NCI-H774 (cell line): ENCODE measurements around the gene TET3.
A peak's percentile ranks its signal among the peaks of the same experiment; 100 is the strongest.
"Not testable (repeated sequence)": the region's sequence is repeated elsewhere in the genome, so short reads cannot be mapped to it uniquely, and the experiment has no call there.

Experiments used
- DNase-seq: peaks from one replicate; lab custom pipeline; 2025; lab: John Stamatoyannopoulos, UW

TET3 gene

DNA sequence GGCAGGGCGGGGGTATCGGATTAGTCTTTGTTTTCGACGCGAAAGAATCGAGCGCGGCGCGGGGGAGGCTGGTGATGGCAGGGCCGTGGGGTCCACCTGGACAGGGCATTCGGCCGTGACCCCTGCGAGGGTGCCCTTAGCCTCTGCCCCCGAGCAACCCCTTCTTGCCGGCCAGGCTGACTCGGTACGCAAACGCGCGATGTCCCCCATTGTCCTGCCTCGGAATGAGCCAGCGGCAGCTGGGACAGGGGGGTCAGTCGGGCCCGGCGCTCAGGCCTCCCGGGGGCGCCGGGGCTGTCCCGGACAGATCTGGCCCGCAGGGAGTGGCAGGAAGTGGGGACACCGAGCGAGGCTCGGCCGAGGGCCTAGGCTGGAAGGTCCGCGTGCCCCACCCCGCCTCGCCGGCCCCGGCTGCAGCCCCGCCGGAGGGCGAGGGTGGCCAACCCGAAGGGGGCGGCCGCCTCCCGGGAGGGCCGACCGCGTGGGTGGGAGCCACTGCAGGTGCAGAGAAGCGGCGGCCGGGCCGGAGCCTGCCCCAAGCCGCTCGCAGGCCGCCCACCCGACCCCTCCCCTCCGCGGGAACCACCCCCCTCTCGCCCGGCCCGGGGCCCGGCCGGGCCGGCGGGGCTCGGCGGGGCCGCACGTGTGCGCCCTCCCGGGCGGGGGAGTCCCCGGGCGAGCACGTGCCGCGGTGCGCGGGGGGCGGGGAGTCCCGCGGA, at the start of gene TET3:
Gene TET3 (plus strand): TSS at position 708 of the 719 bp plus-strand sequence. CDS start 1,494 bp downstream, outside the sequence.
- DNase-seq, result peak; percentile 34

DNA sequence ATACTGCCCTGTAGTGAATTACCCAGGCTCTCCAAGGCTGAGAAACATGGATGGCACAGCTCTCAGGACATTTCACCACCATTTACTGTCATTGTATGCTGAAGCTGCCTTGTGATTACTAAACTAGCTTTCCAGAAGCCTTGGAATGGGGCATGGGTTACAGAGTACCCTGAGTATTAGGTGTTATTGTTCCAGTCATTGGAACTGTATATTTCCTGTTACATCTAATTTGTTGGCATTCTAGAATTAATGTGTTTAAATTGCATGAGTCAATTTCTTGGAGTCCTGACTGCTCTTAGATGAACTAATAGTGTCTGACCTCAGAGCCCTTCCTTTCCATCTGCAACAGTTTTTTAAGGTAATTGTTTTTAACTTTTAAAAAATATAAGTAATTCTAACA, 49.1 kb upstream of the TET3 start:
- DNase-seq, result no peak

DNA sequence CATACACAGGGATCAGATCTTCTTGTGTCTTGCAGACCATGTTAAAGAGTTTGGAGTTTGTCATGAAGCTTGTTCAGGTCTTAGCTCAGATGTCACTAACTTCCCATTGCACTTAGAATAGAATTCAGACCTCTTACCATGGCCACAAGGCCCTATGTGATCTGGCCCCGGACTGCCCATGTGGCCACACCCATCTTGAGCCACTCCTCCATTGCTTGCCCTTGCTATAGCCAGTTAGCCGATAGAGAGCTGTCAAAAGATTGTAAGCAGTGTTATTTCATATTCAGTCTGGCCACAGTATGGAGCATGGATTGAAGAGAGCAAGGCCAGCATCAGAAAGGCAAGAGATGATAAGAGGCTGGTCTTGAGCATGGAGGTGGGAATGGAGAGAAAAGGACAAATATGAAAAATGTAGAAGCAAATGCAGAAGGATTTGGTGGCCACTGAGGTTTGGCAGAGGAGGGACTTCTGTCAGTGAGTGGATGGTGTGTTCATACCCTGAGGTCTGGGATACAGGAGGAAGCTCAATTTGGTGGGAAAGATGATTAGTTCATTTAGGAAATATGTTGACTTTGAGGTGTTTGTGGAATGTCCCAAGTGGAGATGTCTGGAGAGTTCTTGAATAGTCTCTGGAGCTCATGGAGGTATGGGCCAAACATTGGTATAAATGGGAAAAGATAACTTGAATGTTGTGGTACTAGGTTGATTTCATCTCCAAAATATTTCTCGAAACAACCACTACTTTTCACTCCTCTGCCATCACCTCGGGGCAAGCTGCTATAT, 47.4 kb upstream of the TET3 start:
- DNase-seq, result no peak

GRCh38 chr2:73937899-73938298, 46.8 kb upstream of the TET3 start:
- no peak for DNase-seq

DNA sequence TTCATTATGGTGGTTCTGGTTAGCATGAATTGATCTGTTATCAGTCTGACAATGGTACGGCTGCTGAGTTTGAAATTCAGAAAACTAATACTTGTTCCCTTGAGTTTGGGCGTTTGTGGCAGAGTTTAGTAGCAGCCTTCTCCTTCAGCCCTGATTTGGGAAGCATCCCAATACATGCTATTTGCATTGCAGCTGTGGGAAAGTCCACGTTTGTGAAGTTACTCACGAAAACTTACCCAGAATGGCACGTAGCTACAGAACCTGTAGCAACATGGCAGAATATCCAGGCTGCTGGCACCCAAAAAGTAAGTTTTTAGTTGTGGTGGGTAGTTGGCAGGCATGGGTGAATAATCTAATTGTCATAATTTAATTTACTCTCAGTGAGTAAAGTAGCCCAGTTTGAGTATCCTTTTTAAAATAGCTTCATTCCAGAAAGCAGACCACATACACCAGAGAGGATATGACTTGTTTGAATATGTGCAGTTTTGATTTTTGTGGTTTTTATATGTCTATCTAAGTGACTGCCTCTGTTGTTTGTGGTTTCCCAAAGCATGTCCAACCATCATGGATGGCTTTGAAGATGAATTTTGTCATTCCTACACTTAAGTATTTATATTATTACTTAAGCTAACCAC, 45.9 kb upstream of the TET3 start:
- no peak for DNase-seq

- no peak for DNase-seq
Observed at GRCh38 chr2:73939419-73939818, 45.3 kb upstream of the TET3 start.

DNA sequence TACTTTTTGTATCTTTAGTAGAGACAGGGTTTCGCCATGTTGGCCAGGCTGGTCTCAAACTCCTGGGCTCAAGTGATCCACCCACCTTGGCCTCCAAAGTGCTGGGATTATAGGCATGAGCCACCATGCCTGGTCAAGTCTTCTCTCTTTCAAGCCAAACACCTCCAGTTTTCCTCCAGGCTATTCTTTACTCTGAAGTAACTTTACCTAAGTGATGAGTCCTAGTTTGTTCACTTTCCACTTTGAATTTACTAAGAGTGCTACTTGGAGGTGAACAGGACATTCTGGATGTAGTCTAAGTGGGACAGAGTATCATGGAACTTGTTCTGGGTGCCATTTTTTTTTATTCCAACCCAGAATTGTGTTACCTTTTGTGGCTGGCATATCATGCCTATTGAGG, 44.6 kb upstream of the TET3 start:
- not testable (repeated sequence) for DNase-seq

GRCh38 chr2:73942664-73943063, 42.0 kb upstream of the TET3 start:
- DNase-seq, result no peak

- no peak for DNase-seq
Observed at GRCh38 chr2:73944714-73945113, 40.0 kb upstream of the TET3 start.

GRCh38 chr2:73946215-73946614, 38.5 kb upstream of the TET3 start:
- no peak for DNase-seq

- DNase-seq, result no peak
Observed at GRCh38 chr2:73946666-73947065, 38.0 kb upstream of the TET3 start.

- DNase-seq, result no peak
Observed at GRCh38 chr2:73947412-73948018, 37.2 kb upstream of the TET3 start.

DNA sequence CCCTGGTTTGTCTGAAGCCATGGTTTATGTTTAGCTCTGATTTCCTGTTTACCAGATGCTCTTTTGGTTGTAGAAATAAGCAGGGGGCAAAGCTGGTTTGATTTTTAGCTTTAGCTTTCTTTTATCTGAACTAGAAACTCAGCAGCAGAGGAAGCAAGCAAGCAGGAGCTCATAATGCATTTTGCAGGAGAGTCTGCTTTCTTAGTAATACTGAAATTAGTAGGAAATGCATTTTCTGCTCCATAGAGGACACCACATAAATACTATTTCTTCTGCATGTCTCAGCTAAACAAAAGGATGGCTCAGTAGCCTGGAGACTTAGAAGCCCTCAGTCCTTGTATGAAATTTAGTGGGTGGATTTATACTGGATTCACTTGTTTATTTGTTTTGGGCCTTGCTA, 34.9 kb upstream of the TET3 start:
- DNase-seq, result no peak

DNA sequence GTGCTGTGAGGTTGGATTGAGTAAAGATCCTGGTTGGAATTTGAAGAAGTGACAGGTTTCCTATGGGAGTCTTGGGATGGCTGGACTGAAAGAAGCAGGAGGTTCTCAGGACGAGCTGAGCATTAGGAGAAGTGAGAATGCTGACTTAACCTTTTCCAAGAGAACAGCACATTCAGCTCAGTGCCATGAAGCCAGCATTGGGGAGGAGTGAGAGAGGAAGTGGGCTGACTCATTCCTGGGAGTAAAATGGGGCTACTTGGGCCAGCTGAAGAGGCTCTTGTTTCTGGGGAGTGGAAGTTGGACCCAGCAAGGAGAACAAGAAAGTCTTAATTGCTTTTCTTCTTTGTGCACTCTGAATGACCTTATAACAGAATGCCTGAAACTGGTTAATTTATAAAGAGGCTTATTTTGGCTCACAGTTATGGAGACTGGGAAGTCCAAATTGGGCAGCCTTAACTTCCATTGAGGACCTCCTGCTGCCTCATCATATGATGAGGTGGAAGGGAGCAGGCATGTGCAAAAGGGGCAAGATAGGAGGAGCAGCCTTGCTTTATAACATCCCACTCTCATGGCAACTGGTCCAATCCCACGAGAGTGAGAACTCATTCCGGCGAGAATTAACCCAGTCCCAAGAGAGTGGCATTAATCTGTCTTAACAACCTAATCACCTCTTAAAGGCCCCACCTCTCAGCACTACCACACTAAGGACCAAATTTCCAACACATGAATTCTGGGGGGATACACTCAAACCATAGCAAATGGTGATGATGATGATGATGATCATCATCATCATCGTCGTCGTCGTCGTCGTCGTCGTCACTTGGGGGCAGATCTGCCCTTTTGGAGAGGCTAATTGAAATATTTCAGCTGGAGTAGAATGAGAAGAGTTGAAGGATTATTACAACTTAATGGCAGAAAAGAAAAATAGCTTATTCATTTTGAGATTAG, 31.9 kb upstream of the TET3 start:
- DNase-seq, result no peak

GRCh38 chr2:73956218-73956865, 28.4 kb upstream of the TET3 start:
- no peak for DNase-seq

DNA sequence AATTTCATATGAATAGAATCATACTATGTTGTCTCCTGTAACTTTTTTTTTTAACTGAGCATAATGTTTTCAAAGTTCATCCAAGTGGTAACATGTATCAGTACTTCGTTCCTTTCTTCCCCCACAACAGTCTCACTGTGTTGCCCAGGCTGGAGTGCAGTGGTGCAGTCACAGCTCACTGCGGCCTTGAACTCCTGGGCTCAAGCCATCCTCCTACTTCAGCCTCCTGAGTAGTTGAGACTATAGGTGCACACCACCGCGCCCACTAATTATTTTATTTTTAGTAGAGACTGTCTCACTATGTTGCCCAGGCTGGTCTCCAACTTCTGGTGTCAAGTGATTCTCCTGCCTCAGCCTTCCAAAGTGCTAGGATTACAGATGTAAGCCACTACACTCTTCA, 23.4 kb upstream of the TET3 start:
- no peak for DNase-seq

- DNase-seq, result no peak
Observed at GRCh38 chr2:73961823-73962615, 22.7 kb upstream of the TET3 start.

DNA sequence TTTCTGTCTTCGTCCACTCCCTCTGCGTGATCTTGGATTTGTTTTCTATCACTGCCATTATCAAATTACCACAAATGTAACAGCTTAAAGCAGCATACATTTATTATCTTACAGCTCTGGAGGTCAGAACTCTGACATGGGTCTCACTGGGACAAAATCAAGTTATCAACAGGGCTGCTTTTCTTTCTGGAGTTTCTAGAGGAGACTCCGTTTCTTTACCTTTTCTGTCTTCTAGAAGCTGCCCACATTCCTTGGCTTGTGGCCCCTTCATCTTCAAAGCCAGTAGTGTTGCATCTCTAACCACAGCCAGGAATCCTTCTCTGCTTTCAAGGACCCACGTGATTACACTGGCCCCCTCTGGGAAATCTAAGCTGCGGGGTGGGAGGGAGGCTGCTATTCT, 21.9 kb upstream of the TET3 start:
- no peak for DNase-seq

DNA sequence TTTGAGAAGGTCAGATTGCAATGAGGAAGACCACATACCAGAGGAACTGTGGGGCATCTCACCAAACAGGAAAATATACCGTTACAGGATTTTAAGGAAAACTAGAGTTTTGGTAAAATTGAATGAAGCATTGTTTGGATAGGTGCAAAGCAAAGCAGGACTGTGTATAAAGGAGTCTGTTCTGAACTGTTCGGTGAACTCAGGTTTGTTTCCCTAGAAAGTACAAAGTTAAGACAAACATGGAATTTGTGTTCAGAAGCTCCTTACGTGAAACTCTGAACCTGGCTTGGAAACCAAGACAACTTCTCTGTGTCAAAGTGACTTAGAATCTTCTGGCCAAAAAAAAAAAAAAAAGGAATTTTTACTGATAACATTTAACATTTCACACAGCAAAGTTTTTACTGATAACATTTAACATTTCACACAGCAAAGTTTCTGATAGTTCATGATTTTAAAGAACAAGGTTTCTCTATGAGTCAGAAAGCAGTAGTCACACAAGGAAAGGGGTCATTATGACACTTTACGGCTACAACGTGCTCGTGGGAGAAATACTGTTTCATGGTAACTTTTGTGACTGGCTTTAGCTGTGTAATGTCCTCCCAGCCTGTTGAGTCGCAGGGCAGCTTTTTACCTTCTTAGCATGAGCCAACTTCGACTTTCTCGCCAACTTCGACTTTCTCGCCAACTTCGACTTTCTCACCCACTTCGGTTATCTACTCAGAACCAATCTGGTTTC, 21.2 kb upstream of the TET3 start:
- DNase-seq, result no peak
